Measurements from ENCODE around the gene PRTG. TPM values are rescaled to one million over a fixed set of nuclear protein-coding genes. Genes with fewer than 3 reads are reported as not detected.
A peak's percentile ranks its signal among the peaks of the same experiment; 100 is the strongest.
"Not testable (repeated sequence)": the region's sequence is repeated elsewhere in the genome, so short reads cannot be mapped to it uniquely, and the experiment has no call there.

Gene PRTG, protein sequence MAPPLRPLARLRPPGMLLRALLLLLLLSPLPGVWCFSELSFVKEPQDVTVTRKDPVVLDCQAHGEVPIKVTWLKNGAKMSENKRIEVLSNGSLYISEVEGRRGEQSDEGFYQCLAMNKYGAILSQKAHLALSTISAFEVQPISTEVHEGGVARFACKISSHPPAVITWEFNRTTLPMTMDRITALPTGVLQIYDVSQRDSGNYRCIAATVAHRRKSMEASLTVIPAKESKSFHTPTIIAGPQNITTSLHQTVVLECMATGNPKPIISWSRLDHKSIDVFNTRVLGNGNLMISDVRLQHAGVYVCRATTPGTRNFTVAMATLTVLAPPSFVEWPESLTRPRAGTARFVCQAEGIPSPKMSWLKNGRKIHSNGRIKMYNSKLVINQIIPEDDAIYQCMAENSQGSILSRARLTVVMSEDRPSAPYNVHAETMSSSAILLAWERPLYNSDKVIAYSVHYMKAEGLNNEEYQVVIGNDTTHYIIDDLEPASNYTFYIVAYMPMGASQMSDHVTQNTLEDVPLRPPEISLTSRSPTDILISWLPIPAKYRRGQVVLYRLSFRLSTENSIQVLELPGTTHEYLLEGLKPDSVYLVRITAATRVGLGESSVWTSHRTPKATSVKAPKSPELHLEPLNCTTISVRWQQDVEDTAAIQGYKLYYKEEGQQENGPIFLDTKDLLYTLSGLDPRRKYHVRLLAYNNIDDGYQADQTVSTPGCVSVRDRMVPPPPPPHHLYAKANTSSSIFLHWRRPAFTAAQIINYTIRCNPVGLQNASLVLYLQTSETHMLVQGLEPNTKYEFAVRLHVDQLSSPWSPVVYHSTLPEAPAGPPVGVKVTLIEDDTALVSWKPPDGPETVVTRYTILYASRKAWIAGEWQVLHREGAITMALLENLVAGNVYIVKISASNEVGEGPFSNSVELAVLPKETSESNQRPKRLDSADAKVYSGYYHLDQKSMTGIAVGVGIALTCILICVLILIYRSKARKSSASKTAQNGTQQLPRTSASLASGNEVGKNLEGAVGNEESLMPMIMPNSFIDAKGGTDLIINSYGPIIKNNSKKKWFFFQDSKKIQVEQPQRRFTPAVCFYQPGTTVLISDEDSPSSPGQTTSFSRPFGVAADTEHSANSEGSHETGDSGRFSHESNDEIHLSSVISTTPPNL
- polyA plus RNA-seq (2013, experiment 1 of 2; ENCODE audit: insufficient read length), result 0.20 TPM
- polyA plus RNA-seq (2013, experiment 2 of 2; ENCODE audit: insufficient read length), result 0.10 TPM

DNA sequence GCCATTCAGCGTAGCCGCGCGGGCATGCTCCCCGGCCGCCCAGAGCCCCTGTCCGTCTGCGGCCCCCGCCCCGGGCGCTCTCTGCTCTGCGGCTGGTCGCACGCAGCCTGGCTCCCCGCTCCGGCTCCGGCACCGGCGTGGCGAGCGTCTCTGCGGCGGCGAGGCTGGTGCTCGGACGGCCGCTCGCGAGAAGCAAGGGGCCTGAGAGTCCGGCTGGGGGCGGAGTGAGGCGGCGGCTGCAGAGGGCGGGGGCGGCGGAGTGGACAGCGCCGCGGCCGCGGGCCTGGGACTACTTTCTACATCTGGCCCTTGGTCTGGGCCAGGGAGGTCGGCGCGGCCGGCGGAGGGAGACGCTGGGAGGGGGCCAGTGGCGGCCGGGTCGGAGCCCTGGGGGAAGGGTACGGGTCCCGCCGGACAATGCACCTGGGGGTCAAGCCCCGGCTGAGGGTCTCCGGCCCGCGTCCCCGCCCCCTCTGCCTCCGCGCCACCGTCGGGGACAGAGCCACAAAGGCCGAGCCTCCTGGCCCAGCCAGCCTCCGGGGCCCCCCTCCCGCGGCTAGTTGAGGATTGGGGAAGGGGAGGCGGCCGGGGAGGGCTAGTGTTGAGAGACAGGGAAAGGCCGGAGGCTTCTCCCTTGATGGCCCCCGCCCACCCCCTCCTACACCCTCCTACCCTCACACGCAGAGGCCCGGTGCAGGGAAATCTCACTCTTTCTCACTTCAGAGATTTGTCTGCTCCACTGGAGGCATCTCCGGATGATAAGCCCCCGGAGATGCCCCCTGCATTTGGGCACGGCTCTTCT is at the start of gene PRTG:
Gene PRTG (minus strand): TSS at position 226 of the 802 bp plus-strand sequence. CDS start 221 bp downstream, at position 5.
- DNase-seq, result peak; percentile 31

DNA sequence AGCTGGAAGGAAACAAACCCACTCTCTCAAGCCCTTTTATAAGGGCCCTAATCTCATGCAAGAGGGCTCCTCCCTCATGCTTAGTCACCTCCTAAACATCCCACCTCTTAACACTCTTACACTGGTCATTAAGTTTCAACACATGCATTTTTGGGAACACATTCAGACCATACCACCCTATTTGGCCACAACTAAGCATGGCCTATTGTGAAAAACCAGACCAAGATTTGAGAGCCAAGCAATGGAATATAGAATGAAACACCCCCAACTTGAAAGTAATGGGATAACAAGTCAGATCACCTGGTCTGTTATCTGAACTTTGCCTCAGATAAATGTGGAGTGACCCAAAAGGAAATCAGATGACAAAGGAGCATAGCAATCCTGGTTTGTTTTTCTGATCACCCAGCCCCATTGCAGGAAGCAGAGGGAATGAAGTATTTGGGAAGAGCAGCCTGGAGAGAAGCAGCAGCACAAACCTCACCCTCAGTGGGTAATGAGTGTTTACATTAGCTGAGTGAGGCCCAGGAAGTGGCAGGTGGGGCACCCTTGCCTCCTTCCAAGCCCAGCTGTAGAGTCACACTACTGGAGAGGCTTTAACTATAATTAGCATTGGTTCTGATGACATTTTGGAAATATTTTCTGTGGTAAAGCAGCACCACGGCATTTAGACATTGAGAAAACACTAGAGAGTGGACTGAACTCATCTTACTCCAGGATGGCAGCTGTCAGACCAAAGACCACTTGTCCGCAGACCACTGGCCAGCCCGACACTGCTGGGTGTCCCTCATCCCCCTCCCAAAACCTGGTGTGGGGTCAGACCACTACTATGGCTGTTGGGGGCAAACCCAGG is 48.8 kb upstream of the PRTG start:
- DNase-seq, result peak; percentile 62

DNA sequence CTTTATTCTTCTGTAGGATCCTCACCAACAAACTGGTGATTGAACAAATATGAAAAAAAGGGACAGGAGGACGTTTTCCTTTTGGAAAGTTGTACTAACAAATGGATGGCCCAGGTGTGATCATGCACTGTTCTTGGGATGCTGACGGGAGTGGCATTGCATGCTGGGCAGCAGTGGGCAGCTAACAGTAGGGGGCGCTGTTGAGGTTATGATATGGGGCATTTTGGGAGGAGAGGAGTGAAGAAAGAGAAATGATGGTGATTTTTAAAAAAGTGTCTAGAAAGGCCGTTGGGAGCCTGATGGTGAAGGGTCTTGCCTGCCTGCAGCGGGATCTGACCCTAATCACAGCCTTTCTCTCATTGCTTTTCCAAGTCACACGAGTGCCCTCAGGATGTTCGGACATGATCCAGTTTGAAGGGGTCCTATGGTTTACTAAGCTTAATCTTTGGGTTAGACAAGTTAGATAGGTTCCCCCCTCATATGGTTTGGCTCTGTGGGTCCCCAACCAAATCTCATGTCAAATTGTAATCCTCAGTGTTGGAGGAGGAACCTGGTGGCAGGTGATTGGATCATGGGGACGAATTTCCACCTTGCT is 46.2 kb upstream of the PRTG start:
- DNase-seq, result no peak

DNA sequence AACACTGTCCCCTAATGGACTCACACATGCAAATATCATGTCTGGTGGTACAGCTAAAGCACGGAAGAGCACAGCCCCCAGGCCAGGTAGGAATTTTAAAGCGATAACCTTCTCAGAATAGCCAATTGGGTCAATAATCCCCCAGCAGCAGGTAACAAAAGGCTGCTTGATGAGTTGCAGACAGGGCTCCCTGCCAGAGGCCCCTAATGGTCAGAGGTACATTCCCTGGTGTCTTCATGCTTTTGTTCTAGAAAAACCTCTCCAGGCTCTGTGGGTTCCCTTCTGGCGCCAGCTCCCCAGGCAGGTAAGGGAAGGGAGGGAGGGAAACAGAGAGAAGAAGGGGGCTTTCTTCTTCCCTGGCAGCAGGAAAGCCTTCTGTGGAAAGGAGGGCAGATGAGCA is 43.4 kb upstream of the PRTG start:
- DNase-seq, result no peak

DNA sequence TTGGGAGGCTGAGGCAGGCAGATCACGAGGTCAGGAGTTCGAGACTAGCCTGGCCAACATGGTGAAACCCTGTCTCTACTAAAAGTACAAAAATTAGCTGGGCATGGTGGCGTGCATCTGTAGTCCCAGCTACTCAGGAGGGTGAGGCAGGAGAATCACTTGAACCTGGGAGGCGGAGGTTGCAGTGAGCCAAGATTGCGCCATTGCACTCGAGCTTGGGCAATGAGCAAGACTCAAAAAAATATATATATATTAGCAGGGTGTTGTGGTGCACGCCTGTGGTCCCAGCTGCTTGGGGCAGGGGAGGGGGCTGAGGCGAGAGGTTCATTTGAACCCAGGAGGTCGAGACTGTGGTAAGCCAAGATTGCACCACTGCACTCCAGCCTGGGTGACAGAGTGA is 42.6 kb upstream of the PRTG start:
- DNase-seq, result not testable (repeated sequence)

DNA sequence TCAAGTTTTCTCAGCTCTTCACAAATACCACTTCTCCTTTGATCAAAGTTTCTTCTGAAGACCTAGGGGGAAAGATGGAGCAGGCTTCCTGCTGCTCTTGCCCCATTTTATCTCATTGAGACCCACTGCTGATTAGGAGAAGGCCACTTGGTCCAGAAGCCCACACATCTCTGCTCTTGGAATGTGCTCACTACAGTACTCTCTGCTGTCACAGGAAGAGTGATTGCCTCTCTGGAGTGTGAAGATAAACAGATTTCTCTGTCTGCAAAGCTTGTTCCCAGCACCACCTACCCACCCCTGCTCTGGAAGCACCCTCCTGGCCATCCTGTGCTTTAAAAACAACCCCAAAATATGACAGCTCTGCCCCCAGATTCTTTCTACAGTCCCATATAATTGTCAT is 41.3 kb upstream of the PRTG start:
- DNase-seq, result no peak

DNA sequence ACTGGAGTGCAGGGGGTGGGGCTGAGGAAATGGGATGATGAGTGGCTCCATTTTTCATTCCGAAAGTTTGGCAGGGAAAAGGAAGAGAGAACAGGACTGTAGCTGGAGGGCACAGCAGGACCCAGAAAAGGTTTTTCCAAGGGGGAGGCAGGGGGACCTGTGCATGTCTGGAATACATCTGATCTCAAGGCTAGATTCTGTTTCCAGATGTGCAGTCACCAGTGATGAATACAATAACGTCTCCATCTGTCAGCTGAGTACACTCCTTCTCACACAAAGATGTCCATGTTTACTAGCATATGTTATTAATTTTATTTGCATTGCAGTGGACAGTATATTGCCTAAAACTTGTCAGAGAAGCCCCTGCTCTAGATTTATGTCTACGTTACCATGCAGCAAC is 39.9 kb upstream of the PRTG start:
- DNase-seq, result no peak

DNA sequence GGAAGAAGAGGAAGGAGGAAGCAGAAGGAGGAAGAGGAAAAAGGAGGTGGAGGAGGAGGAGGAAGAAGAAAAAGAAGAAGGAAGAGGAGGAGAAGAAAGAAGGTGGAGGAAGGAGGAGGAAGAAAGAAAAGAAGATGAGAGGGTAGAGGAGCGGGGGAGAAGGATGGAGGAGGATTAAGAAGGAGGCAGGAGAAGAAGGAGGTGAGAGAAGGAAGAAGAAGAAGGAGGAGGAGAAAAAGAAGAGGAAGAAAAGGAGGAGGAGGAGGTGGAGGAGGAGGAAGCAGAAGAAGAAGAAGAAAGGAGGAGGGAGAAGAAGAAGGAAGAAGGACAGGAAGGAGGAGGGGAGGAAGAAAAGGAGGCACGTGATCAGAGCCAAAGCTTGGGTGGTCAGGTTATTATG is 37.3 kb upstream of the PRTG start:
- DNase-seq, result no peak

DNA sequence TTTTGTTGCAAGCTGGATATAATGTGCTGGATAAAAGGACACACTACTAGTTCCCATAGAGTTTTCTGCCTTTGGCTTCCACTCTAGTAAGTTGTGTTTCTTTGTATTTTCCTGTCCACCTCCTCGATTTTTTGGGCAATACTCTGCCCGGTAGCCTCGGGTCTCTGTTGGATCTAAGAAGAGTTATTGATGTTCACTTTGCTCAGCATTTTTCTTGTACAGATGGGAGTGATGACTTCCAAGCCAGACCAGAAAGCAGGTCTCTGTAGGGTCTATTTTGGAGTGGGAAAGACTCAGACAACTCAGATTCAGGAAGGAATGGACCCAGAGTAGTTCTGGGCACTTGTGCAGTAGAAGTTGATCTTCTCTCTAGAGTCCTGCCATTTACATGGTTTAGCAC is 36.0 kb upstream of the PRTG start:
- no peak for DNase-seq

DNA sequence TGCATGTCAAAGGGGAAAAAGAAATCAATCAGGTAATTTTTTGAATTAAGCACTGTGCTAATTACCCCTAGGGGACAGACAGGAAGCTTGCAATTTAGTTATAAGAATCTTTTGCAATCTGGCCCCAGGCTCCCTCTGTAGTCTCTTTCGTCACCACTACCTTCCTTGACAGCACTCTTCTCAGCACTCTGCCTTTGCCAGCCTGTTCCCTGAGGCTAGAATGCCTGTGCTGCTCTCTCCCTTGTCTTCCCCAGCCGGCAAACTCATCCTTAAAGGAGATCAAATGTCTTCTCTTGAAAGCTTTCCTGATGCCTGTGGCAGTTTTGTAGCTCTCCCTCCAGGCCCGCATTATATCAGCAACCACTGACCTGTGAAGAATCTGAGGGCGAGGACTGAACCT is 32.4 kb upstream of the PRTG start:
- no peak for DNase-seq

DNA sequence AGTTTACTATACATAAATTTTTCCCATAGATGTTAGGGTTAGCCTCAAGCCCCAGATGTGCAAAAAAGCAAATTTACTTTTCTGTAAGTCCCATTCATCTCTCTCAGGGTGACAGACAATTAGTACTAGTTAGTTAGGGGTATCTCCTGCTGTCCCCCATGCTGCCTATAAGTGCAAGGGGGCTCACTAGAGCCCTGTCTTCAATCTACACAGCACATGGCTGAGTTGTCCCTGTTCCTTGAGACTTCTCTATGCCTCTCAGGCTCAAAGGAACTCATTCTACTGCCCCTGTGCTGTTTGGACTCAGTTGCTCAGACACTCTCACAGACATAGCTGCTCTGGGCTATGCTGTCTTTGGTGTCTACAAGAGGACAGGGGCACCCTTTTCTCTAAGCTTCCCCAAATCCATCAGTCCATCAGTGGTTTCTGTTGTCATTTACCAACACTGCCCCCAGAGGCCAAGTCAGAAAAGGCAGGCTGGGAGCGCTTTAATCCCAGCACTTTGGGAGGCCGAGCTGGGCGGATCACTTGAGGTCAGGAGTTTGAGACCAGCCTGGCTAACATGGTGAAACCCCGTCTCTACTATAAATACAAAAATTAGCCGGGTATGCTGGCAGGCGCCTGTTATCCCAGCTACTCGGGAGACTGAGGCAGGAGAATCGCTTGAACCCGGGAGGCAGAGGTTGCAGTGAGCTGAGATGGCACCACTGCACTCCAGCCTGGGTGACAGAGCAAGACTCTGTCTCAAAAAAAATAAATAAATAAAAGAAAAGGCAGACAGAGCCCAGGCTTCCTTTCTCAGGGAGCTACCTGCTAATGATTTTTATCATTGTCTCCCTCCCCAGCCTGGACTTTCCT is 31.4 kb upstream of the PRTG start:
- peak; percentile 36 for DNase-seq

DNA sequence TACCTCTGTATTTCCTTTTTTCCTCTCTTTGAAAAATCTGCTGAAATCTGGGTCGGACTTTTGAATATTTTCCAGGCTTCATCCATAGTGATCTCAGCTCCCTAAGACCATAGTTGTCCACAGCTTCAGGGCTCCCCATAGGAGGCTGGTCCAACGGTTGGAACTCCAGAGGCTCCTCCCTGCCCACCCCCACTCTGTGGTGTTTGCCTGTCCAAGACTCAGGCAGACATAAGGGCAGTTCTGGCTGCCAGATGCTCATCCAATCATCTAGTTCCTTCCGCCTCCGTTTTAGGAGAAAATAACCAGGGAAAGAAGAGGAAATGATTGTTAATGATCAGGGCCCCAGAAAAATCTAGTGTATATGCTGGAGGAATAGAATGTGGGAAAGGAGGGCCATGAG is 27.9 kb upstream of the PRTG start:
- DNase-seq, result no peak

DNA sequence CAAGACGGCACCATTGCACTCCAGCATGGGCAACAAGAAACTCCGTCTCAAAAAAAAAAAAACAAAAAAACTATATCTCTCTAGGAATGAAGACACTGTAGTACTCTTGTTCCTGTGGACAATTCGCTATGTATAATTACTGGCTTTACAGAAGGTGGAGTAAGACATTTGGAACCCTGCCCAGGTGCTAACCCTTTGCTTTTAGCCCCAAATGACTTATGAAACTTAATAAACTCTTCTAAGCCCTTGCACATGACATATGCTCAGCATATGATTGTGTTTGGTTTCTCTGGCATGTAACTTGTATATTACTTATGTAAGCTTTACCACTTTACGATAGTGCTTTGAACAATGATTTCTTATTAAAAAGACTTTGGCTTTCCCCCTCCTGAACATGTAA is 27.3 kb upstream of the PRTG start:
- DNase-seq, result no peak

DNA sequence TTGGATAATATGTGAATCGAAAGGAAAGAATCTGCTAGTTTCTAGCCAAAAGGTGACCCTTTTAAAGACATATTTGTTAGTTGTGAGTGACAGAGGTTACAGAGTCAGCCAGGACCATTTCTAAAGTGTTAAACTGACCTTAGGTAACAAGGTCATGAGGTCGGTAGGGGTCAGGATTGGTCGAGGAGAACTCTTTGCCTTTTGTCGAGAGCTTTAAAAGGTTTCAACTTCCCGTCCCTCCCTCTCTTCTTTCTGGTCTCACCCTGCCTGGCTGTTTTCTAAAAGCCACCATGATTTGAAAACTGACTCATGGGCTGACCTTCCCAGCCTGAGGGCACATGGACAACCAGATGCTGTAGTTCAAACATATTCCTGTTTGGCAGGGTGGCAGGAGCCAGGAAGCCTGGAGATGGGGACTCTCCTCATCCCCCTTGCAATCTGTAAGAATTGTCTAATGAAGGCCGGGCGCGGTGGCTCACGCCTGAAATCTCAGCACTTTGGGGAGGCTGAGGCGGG is 25.8 kb upstream of the PRTG start:
- DNase-seq, result no peak

DNA sequence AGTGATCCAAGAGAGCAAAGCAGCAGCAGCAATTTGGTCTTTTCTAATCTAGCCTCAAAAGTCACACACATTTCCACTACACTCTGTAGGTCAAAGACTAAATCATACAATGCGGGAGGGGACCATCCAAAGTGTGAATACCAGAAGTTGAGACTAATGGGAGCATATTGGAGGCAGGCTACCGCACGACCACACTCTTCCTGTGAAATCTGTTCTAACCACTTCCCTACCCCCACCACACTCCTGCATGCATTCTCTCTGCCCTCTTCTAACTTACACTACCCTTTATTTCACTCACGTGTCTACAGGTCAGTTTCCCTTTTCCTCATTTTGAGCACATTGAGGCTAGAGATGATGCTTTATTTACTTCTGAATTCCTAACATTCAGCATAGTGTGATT is 23.7 kb upstream of the PRTG start:
- DNase-seq, result no peak

DNA sequence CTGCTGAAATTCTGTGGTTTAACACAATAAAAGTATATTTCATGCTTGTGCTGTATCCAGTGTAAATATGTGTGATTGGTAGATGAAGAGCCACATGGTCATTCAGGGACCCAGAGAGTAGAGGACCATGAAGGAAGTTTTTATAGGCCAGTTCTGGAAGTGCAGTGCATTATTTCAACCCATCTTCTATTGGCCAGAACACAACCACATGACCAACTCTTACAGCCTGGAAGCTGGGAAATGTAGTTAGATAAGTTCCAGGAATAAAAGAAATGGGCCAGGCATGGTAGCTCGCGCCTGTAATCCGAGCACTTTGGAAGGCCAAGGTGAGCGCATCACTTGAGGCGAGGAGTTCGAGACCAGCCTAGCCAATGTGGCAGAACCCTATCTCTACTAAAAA is 21.4 kb upstream of the PRTG start:
- no peak for DNase-seq

DNA sequence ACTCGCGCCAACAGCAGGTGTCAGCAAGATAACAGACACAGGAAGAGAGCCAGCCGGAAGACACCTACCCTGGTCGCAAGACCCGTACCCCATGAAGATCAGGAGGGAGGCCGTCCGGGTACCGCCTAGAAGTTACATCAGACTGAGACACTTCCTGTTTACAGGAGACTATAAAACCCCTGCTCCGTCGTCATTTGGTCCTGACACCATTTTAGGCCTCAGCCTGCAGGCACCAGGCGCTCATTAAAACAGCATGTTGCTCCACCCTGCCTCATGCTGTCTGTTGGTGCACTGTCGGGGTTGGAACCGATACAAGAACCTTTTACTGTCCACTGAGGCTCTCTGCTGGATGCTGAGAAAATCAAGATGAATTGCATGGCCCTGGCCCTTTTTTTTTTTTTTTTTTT is 15.6 kb upstream of the PRTG start:
- DNase-seq, result peak; percentile 33

DNA sequence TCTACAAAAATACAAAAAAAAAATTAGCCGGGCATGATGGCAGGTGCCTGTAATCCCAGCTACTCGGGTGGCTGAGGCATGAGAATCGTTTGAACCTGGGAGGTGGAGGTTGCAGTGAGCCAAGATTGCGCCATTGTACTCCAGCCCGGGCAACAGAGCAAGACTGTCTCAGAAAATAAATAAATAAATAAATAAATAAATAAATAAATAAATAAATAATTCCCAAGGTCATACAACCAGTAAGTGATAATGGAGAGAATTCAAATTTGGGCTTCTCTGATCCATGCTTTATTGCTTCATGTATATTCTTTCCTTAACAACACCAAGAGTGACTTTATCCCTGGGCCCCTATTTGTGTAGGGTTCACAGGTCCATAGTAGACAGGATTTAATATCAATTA is 10.5 kb upstream of the PRTG start:
- DNase-seq, result not testable (repeated sequence)

DNA sequence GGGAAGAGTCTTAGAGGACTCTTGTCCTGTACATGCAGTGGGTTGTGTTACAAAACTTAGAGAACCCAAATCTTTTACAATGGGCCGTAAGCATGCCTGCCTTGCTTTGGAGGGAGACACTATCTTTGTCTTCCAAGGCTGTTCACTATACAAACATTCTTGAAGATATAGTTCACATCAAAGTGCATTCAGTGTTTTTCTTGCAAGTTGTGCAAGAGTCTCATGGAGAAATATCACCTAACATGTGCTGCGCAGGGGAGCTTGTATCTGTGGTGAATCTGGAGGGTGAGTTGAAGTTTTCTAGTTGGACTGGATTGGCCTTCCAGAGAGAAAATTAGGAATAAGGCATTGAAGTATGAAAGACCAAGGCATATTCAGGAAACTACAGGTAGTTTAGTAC is 7.8 kb upstream of the PRTG start:
- no peak for DNase-seq

All from fibroblast of skin of back (primary cell).